NCI-H82 treated with DMSO at 0.1 percent for 48 hours (cell line): ENCODE data around the gene ATP9B.
"Not testable (repeated sequence)": the region's sequence is repeated elsewhere in the genome, so short reads cannot be mapped to it uniquely, and the experiment has no call there.

Experiments used
- DNase-seq: peaks from one replicate; lab custom pipeline; 2025; ENCODE audit not compliant: unreplicated experiment; lab: John Stamatoyannopoulos, UW

The ATP9B gene

GRCh38 chr18:79354350-79354749, 285.2 kb downstream of the ATP9B start:
- no peak for DNase-seq

- no peak for DNase-seq
Measured at GRCh38 chr18:79355433-79356335, 286.5 kb downstream of the ATP9B start.

- DNase-seq = no peak
Measured at GRCh38 chr18:79356435-79356834, 287.2 kb downstream of the ATP9B start.

GRCh38 chr18:79360933-79361332, 291.7 kb downstream of the ATP9B start:
- DNase-seq = no peak

GRCh38 chr18:79361766-79362522, 292.8 kb downstream of the ATP9B start:
- DNase-seq = no peak

- DNase-seq = no peak
Measured at GRCh38 chr18:79365701-79366100, 296.5 kb downstream of the ATP9B start.

- no peak for DNase-seq
Measured at GRCh38 chr18:79366177-79367094, 297.2 kb downstream of the ATP9B start.

GRCh38 chr18:79367480-79367879, 298.3 kb downstream of the ATP9B start:
- no peak for DNase-seq

GRCh38 chr18:79367989-79368388, 298.8 kb downstream of the ATP9B start:
- no peak for DNase-seq

- no peak for DNase-seq
Measured at GRCh38 chr18:79368681-79369080, 299.5 kb downstream of the ATP9B start.

GRCh38 chr18:79371561-79372121, 302.4 kb downstream of the ATP9B start:
- no peak for DNase-seq

GRCh38 chr18:79372461-79372860, 303.3 kb downstream of the ATP9B start:
- DNase-seq = no peak

GRCh38 chr18:79372991-79373390, 303.8 kb downstream of the ATP9B start:
- DNase-seq = no peak

GRCh38 chr18:79373736-79374135, 304.5 kb downstream of the ATP9B start:
- no peak for DNase-seq

- no peak for DNase-seq
Measured at GRCh38 chr18:79374408-79375171, 305.4 kb downstream of the ATP9B start.

- DNase-seq = no peak
Measured at GRCh38 chr18:79375441-79376154, 306.4 kb downstream of the ATP9B start.

GRCh38 chr18:79376661-79377060, 307.5 kb downstream of the ATP9B start:
- not testable (repeated sequence) for DNase-seq

- no peak for DNase-seq
Measured at GRCh38 chr18:79377187-79377891, 308.1 kb downstream of the ATP9B start.
